Panc1 (cell line): ENCODE results near the gene XPNPEP3.

ENCODE experiments used
- CTCF ChIP-seq: fragments of 450-650 bp; IDR thresholded peaks from 2 replicates; pipeline ENCODE4 v1.5.1; 2017; ENCODE audit warnings: mild to moderate bottlenecking
- POLR2AphosphoS5 ChIP-seq: IDR thresholded peaks from 2 replicates; pipeline ENCODE4 v1.6.1; 2012; ENCODE audit warnings: mild to moderate bottlenecking, low read depth, low read length, moderate library complexity
- REST ChIP-seq, 2 experiments: IDR thresholded peaks; 2 replicates each; pipeline ENCODE4 v1.6.1; 2011 to 2012; ENCODE audit warnings: low read depth in 2 of 2, control low read depth in 1 of 2, low read length in 1 of 2, mild to moderate bottlenecking in 1 of 2, moderate library complexity in 1 of 2; ENCODE audit not compliant: insufficient read depth in 1 of 2
- SIN3A ChIP-seq: IDR thresholded peaks from 2 replicates; pipeline ENCODE4 v1.6.1; 2012; ENCODE audit warnings: low read depth, mild to moderate bottlenecking, low read length, moderate library complexity, borderline replicate concordance; ENCODE audit not compliant: insufficient read depth
- TCF7L2 ChIP-seq: IDR thresholded peaks from 2 replicates; pipeline ENCODE4 v1.6.1; 2011; ENCODE audit warnings: mild to moderate bottlenecking, low read depth, low read length, inconsistent platforms

- TF ChIP-seq CTCF = no peak
- TF ChIP-seq SIN3A = no peak
- TF ChIP-seq POLR2AphosphoS5 = no peak
- no peak for TF ChIP-seq REST (IDR thresholded peaks at IDR 0.05; ENCODE audit: insufficient read depth in 1 of 2, low read depth in 2 of 2, low read length in 1 of 2)
- TF ChIP-seq TCF7L2 = no peak
Measured at GRCh38 chr22:40818192-40818746, 38.7 kb upstream of the XPNPEP3 start.
